ENCODE measurements around the gene EYS.

GRCh38 chr6:64014595-64014994 is 1692.4 kb downstream of the EYS start:
- no peak for TF ChIP-seq ZFX (IDR thresholded peaks at IDR 0.05)
- TF ChIP-seq, protein P1, sequence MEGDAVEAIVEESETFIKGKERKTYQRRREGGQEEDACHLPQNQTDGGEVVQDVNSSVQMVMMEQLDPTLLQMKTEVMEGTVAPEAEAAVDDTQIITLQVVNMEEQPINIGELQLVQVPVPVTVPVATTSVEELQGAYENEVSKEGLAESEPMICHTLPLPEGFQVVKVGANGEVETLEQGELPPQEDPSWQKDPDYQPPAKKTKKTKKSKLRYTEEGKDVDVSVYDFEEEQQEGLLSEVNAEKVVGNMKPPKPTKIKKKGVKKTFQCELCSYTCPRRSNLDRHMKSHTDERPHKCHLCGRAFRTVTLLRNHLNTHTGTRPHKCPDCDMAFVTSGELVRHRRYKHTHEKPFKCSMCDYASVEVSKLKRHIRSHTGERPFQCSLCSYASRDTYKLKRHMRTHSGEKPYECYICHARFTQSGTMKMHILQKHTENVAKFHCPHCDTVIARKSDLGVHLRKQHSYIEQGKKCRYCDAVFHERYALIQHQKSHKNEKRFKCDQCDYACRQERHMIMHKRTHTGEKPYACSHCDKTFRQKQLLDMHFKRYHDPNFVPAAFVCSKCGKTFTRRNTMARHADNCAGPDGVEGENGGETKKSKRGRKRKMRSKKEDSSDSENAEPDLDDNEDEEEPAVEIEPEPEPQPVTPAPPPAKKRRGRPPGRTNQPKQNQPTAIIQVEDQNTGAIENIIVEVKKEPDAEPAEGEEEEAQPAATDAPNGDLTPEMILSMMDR (conservative IDR thresholded peaks at IDR 0.05) = no peak

All from C4-2B (cell line).